NCI-H2227 (cell line): ENCODE data around the gene PDSS2.
"Not testable (repeated sequence)": the region's sequence is repeated elsewhere in the genome, so short reads cannot be mapped to it uniquely, and the experiment has no call there.

ENCODE experiments used
- DNase-seq: peaks from one replicate; lab custom pipeline; 2025; ENCODE audit not compliant: unreplicated experiment; lab: John Stamatoyannopoulos, UW

PDSS2 gene

DNA sequence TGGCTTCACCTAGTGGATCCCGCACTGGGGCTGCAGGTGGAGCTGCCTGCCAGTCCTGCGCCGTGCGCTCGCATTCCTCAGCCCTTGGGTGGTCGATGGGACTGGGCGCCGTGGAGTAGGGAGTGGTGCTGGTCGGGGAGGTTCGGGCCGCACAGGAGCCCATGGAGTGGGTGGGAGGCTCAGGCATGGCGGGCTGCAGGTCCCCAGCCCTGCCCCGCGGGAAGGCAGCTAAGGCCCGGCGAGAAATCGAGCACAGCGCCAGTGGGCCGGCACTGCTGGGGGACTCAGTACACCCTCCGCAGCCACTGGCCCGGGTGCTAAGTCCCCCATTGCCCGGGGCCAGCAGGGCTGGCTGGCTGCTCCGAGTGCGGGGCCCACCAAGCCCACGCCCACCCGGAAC, 95.2 kb downstream of the PDSS2 start:
- not testable (repeated sequence) for DNase-seq

GRCh38 chr6:107361753-107362604, 97.4 kb downstream of the PDSS2 start:
- no peak for DNase-seq

GRCh38 chr6:107360476-107360875, 98.9 kb downstream of the PDSS2 start:
- DNase-seq: no peak

DNA sequence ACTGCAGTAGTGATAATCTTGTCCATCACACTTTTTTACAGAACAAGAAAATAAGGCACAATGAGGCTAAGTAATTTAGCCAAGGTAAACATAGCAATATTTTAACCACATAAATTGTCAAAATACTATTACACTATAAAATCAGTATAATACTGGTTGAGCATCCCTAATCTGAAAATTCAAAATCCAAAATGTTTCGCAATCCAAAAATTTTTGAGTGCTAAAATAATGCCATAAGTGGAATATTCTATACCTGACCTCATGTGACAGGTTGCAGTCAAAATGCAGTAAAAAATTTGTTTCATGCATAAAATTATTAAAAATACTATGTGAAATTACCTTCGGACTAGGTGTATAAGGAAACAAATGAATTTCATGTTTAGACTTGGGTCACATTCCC, 101.5 kb downstream of the PDSS2 start:
- DNase-seq: no peak

- DNase-seq: no peak
Observed at GRCh38 chr6:107357031-107357430, 102.3 kb downstream of the PDSS2 start.

GRCh38 chr6:107355659-107356058, 103.7 kb downstream of the PDSS2 start:
- DNase-seq: no peak

GRCh38 chr6:107354451-107354850, 104.9 kb downstream of the PDSS2 start:
- peak; percentile 1 for DNase-seq

DNA sequence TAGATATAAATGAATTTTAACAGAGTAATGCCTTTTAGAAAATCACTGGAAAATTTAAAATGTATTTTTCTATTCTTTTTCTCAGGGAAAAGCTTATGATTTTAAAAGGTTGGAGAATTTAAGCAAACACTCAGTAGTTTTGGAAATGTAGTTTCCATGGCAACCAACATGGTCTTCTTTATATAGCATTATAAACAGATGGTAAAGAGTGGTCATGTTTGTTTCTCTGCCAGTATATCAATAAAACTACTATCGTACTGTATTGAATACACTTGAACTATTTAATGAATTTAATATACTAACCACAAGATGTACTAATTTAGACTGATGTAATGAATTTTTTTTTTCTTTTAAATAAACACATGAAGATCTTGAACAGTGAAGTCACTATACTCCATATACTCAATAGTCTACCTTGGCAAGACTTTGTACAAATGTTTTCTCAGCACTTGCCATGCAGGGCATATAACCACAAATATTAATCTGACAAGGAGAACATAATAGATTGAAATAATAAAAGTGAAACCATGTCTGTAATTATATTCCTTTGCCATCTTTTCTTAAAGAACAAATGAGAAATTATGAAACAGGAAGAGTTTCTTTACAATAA, 105.5 kb downstream of the PDSS2 start:
- DNase-seq: peak; percentile 1

- DNase-seq: no peak
Observed at GRCh38 chr6:107348224-107348623, 111.1 kb downstream of the PDSS2 start.

- DNase-seq: no peak
Observed at GRCh38 chr6:107345393-107345792, 114.0 kb downstream of the PDSS2 start.

GRCh38 chr6:107344981-107345380, 114.4 kb downstream of the PDSS2 start:
- DNase-seq: no peak

- DNase-seq: no peak
Observed at GRCh38 chr6:107344383-107344782, 115.0 kb downstream of the PDSS2 start.

DNA sequence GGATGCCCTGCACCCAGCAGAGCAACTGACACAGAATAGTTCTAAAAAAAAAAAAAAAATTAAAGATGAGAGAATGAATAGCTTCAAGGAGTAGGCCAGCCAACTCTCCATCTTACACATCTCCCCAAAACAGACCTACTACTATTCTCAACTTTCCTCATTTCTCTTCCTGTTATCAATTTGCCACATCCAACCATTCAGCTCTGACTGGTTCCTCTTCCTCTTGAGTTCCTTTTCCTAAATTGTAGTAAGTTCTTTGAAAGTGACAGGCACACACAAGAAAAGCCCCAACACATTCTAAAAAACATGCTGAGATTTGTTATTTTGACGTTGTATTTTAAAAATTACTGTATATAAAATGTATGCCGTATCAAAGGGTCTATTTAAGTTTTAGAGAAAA, 117.2 kb downstream of the PDSS2 start:
- no peak for DNase-seq

DNA sequence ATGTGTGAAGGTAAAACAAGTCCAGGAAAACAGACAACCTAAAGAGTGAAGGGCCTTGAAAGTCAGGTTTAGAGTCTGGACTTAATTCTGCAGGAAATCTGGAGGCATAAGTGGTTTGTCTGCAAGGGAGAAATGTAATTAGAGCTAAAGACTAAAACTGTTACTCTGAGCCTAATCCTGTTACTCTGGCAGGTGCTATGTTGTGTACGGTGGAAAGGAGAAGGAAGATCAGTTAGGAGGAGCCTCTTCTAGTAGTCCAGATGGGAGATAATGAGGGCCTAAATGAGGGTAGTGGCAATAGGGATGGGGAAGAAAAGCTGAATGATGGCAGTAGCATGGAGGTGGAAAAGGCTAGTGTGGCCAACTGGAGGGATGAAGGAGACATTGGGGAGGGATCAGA, 118.5 kb downstream of the PDSS2 start:
- DNase-seq: no peak

- DNase-seq: no peak
Observed at GRCh38 chr6:107337191-107337741, 122.1 kb downstream of the PDSS2 start.

DNA sequence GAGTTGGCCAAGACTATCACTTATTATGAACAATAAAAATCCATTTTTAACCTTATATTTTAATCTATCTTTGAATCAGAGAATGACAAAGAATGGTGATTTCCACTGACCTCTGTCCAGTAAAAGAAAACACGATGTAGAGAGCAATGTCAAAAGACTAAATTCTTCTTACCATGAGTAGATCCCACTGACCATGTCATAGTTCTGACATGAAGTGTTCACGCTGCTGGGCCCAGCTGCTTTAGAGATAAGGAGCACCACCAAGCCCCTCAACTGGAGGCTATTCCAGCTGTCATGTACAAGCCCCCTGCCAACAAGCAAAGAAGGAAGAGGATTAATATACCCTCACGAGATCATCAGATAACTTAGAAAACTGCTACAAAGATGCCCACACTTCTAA, 125.3 kb downstream of the PDSS2 start:
- DNase-seq: no peak

DNA sequence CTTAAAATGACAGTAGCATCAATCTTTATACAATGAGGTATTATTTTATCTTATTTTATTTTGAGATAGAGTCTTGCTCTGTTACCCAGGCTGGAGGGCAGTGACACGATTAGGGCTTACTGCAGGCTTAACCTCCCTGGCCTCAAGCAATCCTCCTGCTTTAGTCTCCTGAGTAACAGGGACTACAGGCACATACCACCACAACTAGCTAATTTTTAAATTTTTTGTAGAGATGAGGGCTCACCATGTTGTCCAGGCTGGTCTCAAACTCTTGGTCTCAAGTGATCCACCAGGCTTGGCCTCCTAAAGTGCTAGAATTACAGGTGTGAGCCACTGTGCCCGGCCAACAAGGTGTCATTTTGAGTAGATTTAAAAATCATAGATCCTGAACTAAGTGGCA, 125.9 kb downstream of the PDSS2 start:
- DNase-seq: no peak

GRCh38 chr6:107331409-107332386, 127.7 kb downstream of the PDSS2 start:
- DNase-seq: no peak

GRCh38 chr6:107330168-107330567, 129.2 kb downstream of the PDSS2 start:
- DNase-seq: no peak

GRCh38 chr6:107329063-107329860, 130.1 kb downstream of the PDSS2 start:
- DNase-seq: no peak
